Measurements from ENCODE around the gene BCAS3. TPM values are rescaled to one million over a fixed set of nuclear protein-coding genes. Genes with fewer than 3 reads are reported as not detected.
"Not testable (repeated sequence)": the region's sequence is repeated elsewhere in the genome, so short reads cannot be mapped to it uniquely, and the experiment has no call there.

The BCAS3 gene
- total RNA-seq, 1 donor from 2014 or later, result 64.9 TPM

DNA sequence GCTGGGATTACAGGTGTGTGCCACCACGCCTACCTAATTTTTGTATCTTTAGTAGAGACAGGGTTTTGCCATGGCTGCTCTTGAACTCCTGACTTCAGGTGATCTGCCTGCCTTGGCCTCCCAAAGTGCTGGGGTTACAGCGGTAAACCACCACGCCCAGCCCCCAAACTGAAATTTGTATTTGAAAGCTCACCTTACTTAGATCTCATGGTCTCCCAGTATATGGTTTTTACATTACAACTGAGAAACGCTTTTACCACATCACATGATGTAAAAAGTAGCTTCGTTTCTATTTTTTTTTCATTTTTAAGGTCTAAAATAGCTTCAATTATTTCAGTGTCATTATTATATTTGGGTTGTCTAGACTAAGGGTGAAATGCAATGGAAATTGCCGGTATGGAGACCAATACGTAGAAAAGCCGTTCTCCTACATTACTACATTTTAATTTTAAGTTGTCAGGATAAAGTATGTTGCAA lies 93.3 kb downstream of the BCAS3 start:
- Mint-ChIP-seq H3K27me3 (ENCODE audit: low read depth) (no peaks in the 10 kb centered on the region), H3K9me3 (no peaks in the 10 kb centered on the region), H3K4me3 (no peak overlapping the region), H3K4me1 (no peaks in the 10 kb centered on the region), H3K27ac (no peak overlapping the region), H3K36me3 (peaks cover 3% of the 10 kb centered on the region)
- DNase-seq (ENCODE audit: low spot score in 2 of 2, unreplicated experiment in 2 of 2), result no peak
- TF ChIP-seq, protein P1, sequence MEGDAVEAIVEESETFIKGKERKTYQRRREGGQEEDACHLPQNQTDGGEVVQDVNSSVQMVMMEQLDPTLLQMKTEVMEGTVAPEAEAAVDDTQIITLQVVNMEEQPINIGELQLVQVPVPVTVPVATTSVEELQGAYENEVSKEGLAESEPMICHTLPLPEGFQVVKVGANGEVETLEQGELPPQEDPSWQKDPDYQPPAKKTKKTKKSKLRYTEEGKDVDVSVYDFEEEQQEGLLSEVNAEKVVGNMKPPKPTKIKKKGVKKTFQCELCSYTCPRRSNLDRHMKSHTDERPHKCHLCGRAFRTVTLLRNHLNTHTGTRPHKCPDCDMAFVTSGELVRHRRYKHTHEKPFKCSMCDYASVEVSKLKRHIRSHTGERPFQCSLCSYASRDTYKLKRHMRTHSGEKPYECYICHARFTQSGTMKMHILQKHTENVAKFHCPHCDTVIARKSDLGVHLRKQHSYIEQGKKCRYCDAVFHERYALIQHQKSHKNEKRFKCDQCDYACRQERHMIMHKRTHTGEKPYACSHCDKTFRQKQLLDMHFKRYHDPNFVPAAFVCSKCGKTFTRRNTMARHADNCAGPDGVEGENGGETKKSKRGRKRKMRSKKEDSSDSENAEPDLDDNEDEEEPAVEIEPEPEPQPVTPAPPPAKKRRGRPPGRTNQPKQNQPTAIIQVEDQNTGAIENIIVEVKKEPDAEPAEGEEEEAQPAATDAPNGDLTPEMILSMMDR (IDR thresholded peaks at IDR 0.05; ENCODE audit: unreplicated experiment), result no peak

DNA sequence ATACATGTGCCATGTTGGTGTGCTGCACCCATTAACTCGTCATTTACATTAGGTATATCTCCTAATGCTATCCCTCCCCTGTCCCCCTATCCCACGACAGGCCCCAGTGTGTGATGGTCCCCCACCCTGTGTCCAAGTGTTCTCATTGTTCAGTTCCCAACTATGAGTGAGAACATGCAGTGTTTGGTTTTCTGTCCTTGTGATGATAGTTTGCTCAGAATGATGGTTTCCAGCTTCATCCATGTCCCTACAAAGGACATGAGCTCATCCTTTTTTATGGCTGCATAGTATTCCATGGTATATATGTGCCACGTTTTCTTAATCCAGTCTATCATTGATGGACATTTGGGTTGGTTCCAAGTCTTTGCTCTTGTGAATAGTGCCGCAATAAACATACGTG lies 94.0 kb downstream of the BCAS3 start:
- not testable (repeated sequence) for H3K36me3 Mint-ChIP-seq; H3K4me3 Mint-ChIP-seq; H3K4me1 Mint-ChIP-seq; H3K27me3 Mint-ChIP-seq (ENCODE audit: low read depth); H3K9me3 Mint-ChIP-seq; H3K27ac Mint-ChIP-seq; DNase-seq (ENCODE audit: low spot score in 2 of 2, unreplicated experiment in 2 of 2)

DNA sequence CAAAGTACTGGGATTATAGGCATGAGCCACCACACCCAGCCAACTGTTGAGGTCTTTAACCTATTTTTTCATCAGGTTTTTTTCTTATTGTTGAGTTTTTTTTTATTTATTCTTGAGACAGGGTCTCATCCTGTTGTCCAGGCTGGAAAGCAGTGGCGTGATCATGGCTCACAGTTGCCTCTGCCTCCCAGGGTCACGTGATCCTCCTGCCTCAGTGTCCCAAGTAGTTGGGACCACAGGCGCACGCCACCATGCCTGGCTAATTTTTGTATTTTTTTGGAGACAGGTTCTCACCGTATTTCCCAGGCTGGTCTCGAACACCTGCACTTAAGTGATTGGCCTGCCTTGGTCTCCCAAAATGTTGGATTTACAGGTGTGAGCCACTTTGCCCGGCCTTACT lies 95.9 kb downstream of the BCAS3 start:
- H3K4me3 Mint-ChIP-seq, result no peak overlapping the region
- no peak overlapping the region for H3K27ac Mint-ChIP-seq
- H3K36me3 Mint-ChIP-seq, result no peaks in the 10 kb centered on the region
- DNase-seq (ENCODE audit: low spot score in 2 of 2, unreplicated experiment in 2 of 2), result no peak
- peaks cover 8% of the 10 kb centered on the region for H3K4me1 Mint-ChIP-seq
- H3K9me3 Mint-ChIP-seq, result peaks cover 4% of the 10 kb centered on the region
- TF ChIP-seq, protein P1 (IDR thresholded peaks at IDR 0.05; ENCODE audit: unreplicated experiment), result no peak
- no peaks in the 10 kb centered on the region for H3K27me3 Mint-ChIP-seq (ENCODE audit: low read depth)

DNA sequence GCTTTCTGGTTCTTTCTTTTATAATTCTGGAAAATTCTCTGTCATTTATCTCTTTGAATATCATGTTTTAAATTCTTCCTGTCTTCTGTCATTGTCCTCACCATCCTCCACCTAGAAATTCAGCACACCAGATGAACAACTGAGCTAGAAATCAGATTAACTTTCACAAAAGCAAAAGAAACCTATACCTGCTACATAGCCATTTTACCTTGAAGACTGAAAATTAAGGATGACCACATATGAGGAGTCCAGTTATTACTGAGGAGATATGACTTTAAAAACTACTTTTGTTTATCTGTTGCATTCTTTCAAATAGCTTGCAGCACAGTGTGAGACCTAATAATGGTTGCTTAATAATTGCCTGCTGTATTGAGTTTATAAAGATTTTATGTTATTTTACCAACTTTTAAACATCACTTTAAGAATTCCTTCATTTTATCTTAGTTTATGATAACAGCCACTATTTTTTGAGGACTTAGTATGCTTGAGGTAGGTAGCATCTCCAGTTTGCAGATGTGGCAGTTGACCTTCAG lies 104.3 kb downstream of the BCAS3 start:
- Mint-ChIP-seq H3K36me3 (no peaks in the 10 kb centered on the region), H3K27ac (no peak overlapping the region), H3K27me3 (ENCODE audit: low read depth) (no peaks in the 10 kb centered on the region), H3K9me3 (peaks cover 4% of the 10 kb centered on the region), H3K4me3 (no peak overlapping the region), H3K4me1 (peaks cover 9% of the 10 kb centered on the region)
- TF ChIP-seq, protein P1 (IDR thresholded peaks at IDR 0.05; ENCODE audit: unreplicated experiment), result no peak
- DNase-seq (ENCODE audit: low spot score in 2 of 2, unreplicated experiment in 2 of 2), result no peak

DNA sequence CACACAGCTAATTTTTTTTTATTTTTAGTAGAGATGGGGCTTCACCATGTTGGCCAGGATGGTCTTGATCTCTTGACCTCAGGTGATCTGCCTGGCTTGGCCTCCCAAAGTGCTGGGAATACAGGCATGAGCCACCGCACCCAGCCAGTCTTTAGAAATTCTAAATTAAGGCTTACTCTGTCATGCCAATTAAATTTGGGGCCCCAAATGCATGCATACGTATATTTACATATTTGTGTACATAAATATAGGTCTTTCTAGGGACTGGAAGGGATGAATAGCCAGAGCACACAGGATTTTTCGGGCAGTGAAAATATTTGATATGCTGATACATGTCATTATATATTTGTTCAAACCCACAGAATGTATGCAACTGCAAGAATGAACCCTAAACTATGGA lies 105.1 kb downstream of the BCAS3 start:
- no peaks in the 10 kb centered on the region for H3K36me3 Mint-ChIP-seq

DNA sequence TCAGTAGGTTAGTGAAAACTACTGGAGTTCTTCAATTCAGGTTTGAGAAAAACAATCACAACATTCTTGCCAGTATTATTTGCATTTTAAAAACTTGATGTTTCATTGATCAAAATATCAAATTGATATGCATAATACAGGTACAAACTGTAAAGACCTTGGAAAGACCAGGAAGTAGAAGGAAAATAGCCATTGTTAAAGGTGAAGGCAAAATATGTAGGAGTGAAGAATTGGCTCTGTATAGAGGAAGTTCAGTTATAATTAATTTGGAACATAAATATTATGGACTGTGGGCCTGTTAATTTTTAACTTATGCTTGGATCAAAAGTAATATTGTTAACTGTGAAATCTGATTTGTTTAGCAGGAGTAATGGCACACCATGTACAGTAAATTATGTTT lies 112.6 kb downstream of the BCAS3 start:
- H3K9me3 Mint-ChIP-seq, result peaks cover 13% of the 10 kb centered on the region
- TF ChIP-seq, protein P1 (IDR thresholded peaks at IDR 0.05; ENCODE audit: unreplicated experiment), result no peak
- peaks cover 18% of the 10 kb centered on the region for H3K4me1 Mint-ChIP-seq
- DNase-seq (ENCODE audit: low spot score in 2 of 2, unreplicated experiment in 2 of 2), result no peak
- peaks cover 2% of the 10 kb centered on the region for H3K36me3 Mint-ChIP-seq
- no peaks in the 10 kb centered on the region for H3K27me3 Mint-ChIP-seq (ENCODE audit: low read depth)
- no peak overlapping the region for H3K4me3 Mint-ChIP-seq
- no peak overlapping the region for H3K27ac Mint-ChIP-seq

More for the DNA sequence above, 105.1 kb downstream of the BCAS3 start:
- TF ChIP-seq, protein P1 (IDR thresholded peaks at IDR 0.05; ENCODE audit: unreplicated experiment), result no peak
- Mint-ChIP-seq H3K9me3 (peaks cover 1% of the 10 kb centered on the region), H3K4me3 (no peak overlapping the region), H3K27ac (no peak overlapping the region), H3K27me3 (ENCODE audit: low read depth) (no peaks in the 10 kb centered on the region), H3K4me1 (peaks cover 10% of the 10 kb centered on the region)
- no peak for DNase-seq (ENCODE audit: low spot score in 2 of 2, unreplicated experiment in 2 of 2)
